CD4-positive, alpha-beta T cell treated with Interleukin-12 subunit alpha and Interleukin-12 subunit beta, for 1 hour (primary cell): ENCODE data around the gene CRNN.

ENCODE experiments used
- DNase-seq: peaks from one replicate; pipeline ENCODE4 v3.0.0-alpha.2; 2020

CRNN gene

GRCh38 chr1:152413909-152414308, at the start of gene CRNN:
Gene CRNN, minus strand, starts transcription at chr1:152414263. Its CDS starts 2,030 bp downstream, at chr1:152412233.
- DNase-seq = no peak

GRCh38 chr1:152462636-152463035, 48.6 kb upstream of the CRNN start:
- no peak for DNase-seq

GRCh38 chr1:152461544-152461943, 47.5 kb upstream of the CRNN start:
- peak; percentile 80 for DNase-seq

- DNase-seq = no peak
These were observed 46.5 kb upstream of the CRNN start for GRCh38 chr1:152460529-152460899.

GRCh38 chr1:152459596-152460528, 45.8 kb upstream of the CRNN start:
- DNase-seq = peak; percentile 81

- DNase-seq = peak; percentile 87
These were observed 44.5 kb upstream of the CRNN start for GRCh38 chr1:152458384-152459185.

GRCh38 chr1:152457561-152457960, 43.5 kb upstream of the CRNN start:
- no peak for DNase-seq

GRCh38 chr1:152457071-152457470, 43.0 kb upstream of the CRNN start:
- no peak for DNase-seq

- no peak for DNase-seq
These were observed 37.2 kb upstream of the CRNN start for GRCh38 chr1:152451254-152451653.

GRCh38 chr1:152449661-152450060, 35.6 kb upstream of the CRNN start:
- DNase-seq = no peak

GRCh38 chr1:152448496-152448895, 34.4 kb upstream of the CRNN start:
- DNase-seq = no peak

GRCh38 chr1:152448095-152448494, 34.0 kb upstream of the CRNN start:
- DNase-seq = no peak

- DNase-seq = no peak
These were observed 33.4 kb upstream of the CRNN start for GRCh38 chr1:152447484-152447883.

- DNase-seq = no peak
These were observed 30.0 kb upstream of the CRNN start for GRCh38 chr1:152444045-152444444.

- no peak for DNase-seq
These were observed 28.7 kb upstream of the CRNN start for GRCh38 chr1:152442765-152443164.

GRCh38 chr1:152442301-152442700, 28.2 kb upstream of the CRNN start:
- no peak for DNase-seq

GRCh38 chr1:152441756-152442155, 27.7 kb upstream of the CRNN start:
- DNase-seq = no peak

- peak; percentile 80 for DNase-seq
These were observed 26.8 kb upstream of the CRNN start for GRCh38 chr1:152440635-152441471.

- DNase-seq = no peak
These were observed 22.8 kb upstream of the CRNN start for GRCh38 chr1:152436593-152437496.

- no peak for DNase-seq
These were observed 13.4 kb upstream of the CRNN start for GRCh38 chr1:152427458-152427857.

GRCh38 chr1:152426731-152427130, 12.7 kb upstream of the CRNN start:
- DNase-seq = no peak

- DNase-seq = no peak
These were observed 5.9 kb upstream of the CRNN start for GRCh38 chr1:152419917-152420316.
